ENCODE results near the gene LIF.

- TF ChIP-seq CTCF (conservative IDR thresholded peaks at IDR 0.05; ENCODE audit: low read length) (no peak), EZH2phosphoT487 (IDR thresholded peaks at IDR 0.05; ENCODE audit: borderline replicate concordance) (no peak)
Observed at GRCh38 chr22:30192427-30192826, 54.1 kb downstream of the LIF start.
